Measurements from ENCODE around the gene C19orf53. TPM values are rescaled to one million over a fixed set of nuclear protein-coding genes. Genes with fewer than 3 reads are reported as not detected.

The C19orf53 gene
- total and polyA plus RNA-seq, 2 donors = 22.6 to 156 TPM

DNA sequence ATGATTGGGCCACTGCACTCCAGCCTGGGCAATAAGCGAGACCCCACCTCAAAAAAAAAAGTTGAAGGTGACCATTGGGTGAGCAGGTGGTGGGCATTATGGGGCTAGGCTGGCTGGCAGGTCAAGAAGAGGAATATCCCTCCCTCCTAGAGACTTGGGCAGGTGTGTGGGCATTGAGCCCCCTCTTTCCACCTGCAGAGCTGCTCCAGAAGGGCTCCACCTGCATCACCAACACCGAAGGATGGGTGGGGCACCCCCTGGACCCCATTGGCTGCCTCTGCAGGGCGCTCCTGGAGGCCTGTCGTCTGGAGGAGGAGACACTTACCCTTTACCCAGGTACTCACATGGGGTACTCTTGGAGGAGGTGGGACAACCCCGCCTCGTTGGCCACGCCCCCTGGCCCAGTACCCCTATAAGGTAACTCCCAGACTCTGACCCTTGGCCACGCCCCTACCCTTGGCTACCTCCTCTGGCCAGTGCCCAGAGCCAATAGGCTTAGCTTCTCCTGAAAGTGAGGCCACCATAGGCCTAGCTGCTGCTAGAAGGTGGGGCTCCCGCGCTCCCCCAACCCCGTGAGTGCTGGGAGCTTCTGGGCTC, 42.9 kb downstream of the C19orf53 start:
- WGBS = 67% methylated on average over 11 of the region's 11 CpGs
- no peak for DNase-seq (ENCODE audit: extremely low spot score)
- no peaks in the 10 kb centered on the region for H3K36me3 ChIP-seq (ENCODE audit: insufficient read depth)

DNA sequence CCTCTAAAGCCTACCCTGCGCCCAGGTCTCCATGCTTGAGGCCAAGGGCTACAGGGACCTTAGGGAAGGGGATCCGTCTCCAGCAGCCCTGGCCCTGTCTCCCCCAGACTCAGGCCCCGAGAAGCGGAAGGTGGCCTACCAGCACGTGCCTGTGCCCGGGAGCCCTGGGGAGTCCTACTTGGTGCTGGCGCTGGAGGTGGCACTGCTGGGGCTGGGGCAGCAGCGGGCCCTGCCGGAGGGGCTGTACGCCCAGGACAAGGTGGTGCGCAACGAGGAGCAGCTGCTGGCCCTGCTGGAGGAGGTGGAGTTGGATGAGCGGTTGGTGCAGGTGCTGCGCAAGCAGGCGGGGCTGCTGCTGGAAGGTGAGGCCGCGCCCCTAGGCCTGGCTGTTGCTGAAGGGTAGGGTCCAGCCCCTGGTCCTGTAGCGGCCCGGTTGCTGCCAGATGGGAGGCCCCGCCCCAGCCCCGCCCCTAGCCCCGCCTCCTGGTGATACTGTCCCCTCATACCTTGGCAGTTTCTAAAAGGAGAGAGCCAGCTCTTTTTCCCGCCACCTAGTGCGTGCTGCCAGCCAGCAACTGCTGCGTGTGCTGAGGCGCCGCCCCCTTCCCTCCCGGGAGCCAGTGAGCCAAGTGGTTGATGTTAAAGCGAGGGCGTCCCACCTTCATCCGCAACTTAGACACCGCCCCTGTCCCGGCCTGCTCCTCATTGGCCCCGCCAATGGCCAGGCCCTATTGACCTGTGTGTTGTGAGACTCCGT, 43.5 kb downstream of the C19orf53 start:
- Histone ChIP-seq H3K4me3 (ENCODE audit: low read depth, low read length) (no peak overlapping the region), H3K4me1 (ENCODE audit: insufficient read depth) (no peaks in the 10 kb centered on the region), H3K36me3 (ENCODE audit: insufficient read depth) (no peaks in the 10 kb centered on the region), H3K27ac (ENCODE audit: low read depth) (no peak overlapping the region)
- WGBS = 52% methylated on average over 35 of the region's 35 CpGs
- DNase-seq (ENCODE audit: extremely low spot score) = no peak

More for the DNA sequence above, 42.9 kb downstream of the C19orf53 start:
- no peak overlapping the region for H3K4me3 ChIP-seq (ENCODE audit: low read depth, low read length)
- no peaks in the 10 kb centered on the region for H3K4me1 ChIP-seq (ENCODE audit: insufficient read depth)
- H3K27ac ChIP-seq (ENCODE audit: low read depth) = no peak overlapping the region

DNA sequence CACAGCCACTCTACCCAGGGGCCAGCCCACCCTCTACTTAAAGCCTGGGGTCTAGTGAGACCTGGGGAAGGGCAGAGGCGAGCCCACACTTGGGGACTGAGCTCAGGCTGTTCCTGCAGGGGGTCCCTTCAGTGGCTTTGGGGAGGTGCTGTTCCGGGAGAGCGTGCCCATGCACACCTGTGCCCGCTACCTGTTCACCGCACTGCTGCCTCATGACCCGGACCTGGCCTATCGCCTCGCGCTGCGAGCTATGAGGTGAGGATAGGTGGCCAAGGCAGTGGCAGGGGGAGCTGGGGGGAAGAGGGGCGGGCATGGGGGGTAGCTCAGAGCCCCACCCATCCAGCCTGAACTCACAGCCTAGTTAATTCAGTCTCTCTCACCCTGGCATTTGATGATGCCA, 45.0 kb downstream of the C19orf53 start:
- Histone ChIP-seq H3K4me1 (ENCODE audit: insufficient read depth) (no peaks in the 10 kb centered on the region), H3K27ac (ENCODE audit: low read depth) (no peak overlapping the region), H3K36me3 (ENCODE audit: insufficient read depth) (no peaks in the 10 kb centered on the region), H3K4me3 (ENCODE audit: low read depth, low read length) (no peak overlapping the region)
- no peak for DNase-seq (ENCODE audit: extremely low spot score)
- WGBS = 98% methylated on average over 11 of the region's 11 CpGs

GRCh38 chr19:13821292-13821691, 47.0 kb downstream of the C19orf53 start:
- no peaks in the 10 kb centered on the region for H3K36me3 ChIP-seq (ENCODE audit: insufficient read depth)
- H3K27ac ChIP-seq (ENCODE audit: low read depth) = no peak overlapping the region
- DNase-seq (ENCODE audit: extremely low spot score) = no peak
- 99% methylated on average over 2 of the region's 2 CpGs for WGBS
- H3K4me1 ChIP-seq (ENCODE audit: insufficient read depth) = no peaks in the 10 kb centered on the region
- no peak overlapping the region for H3K4me3 ChIP-seq (ENCODE audit: low read depth, low read length)

DNA sequence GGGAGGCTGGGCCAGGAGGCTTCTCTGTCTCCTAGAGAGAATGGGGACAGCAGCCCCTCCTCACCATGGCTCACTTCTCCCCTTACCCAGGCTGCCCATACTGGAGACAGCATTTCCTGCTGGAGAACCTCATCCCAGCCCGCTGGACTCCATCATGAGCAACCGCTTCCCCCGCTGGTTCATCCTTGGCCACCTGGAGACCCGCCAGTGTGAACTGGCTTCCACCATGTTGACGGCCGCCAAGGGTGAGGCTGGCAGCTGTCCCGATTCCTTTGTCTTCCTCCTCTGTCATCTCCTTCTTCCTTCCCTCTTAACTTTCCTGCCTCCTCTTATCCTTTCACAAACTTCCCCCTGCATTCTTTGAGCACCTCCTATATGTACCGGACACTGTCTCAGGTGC, 49.0 kb downstream of the C19orf53 start:
- Histone ChIP-seq H3K27ac (ENCODE audit: low read depth) (no peak overlapping the region), H3K4me1 (ENCODE audit: insufficient read depth) (no peaks in the 10 kb centered on the region), H3K36me3 (ENCODE audit: insufficient read depth) (no peaks in the 10 kb centered on the region), H3K4me3 (ENCODE audit: low read depth, low read length) (no peak overlapping the region)
- WGBS = 87% methylated on average over 8 of the region's 8 CpGs
- DNase-seq (ENCODE audit: extremely low spot score) = no peak

DNA sequence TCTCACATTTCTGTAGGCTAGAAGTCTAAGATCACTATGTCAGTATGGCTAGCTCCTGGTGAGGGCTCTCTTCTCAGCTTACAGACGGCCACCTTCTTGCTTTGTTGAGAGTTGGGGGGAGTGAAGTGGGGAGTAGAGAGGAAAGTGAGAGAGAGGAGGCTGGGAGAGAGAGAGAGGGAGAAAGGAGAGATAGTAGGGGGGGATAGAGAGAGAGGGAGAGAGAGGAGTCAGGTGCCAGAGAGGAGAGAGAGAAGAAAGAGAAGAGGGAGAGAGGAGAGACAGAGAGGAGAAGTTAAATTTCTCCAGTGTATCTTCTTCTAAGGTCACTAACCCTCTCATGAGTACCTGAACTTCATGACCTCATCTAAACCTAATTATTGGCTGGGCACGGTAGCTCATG, 49.6 kb downstream of the C19orf53 start:
- no peak overlapping the region for H3K27ac ChIP-seq (ENCODE audit: low read depth)
- no peaks in the 10 kb centered on the region for H3K36me3 ChIP-seq (ENCODE audit: insufficient read depth)
- H3K4me1 ChIP-seq (ENCODE audit: insufficient read depth) = no peaks in the 10 kb centered on the region
- no peak overlapping the region for H3K4me3 ChIP-seq (ENCODE audit: low read depth, low read length)
- whole genome bisulfite sequencing = 91% methylated on average over 2 of the region's 2 CpGs
- DNase-seq (ENCODE audit: extremely low spot score) = no peak

- Histone ChIP-seq H3K27ac (ENCODE audit: low read depth) (no peak overlapping the region), H3K4me3 (ENCODE audit: low read depth, low read length) (no peak overlapping the region), H3K36me3 (ENCODE audit: insufficient read depth) (no peaks in the 10 kb centered on the region), H3K4me1 (ENCODE audit: insufficient read depth) (no peaks in the 10 kb centered on the region)
- DNase-seq (ENCODE audit: extremely low spot score) = no peak
Observed at GRCh38 chr19:13824703-13825102, 50.4 kb downstream of the C19orf53 start.

DNA sequence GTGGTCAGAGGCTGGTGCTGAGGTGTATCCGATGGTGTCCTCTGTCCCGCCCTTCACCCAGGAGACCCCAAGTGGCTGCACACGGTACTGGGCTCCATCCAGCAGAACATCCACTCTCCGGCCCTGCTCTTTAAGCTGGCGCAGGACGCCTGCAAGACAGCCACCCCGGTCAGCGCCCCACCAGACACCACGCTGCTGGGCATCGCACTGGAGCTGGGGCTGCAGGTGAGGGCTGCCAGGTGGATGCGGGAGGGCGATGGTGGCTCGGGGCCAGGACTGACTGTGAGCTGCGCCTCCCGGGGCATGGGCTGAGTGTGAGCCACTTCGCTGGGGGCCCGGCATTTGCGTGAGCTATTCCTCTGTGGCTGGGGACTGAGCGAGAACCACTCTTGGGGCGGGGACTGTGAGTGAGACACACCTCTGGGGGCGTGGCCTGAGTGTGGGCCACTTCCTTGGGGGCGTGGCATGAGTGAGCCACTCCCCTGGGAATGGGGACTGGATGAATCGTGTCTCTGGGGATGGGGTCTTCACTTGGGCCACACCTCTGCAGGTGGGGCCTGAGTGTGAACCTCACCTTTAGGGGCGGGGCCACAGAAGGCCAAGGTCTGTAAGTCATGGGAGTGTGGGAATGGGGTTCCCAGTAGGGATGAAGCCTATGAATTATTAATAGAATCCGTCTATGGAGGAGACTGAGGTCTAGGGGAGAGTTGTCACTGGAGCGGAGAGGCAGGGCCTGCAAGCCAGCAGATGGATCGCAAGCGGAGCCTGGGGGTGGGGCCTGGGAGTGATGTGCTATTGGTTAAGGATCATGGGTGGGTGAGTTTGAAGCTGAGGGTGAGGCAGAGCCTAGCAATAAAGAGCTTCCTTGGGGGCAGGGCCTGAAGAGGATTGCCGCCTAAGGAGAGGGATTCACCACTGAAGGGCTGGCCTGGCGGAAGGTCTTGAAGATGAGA, 51.5 kb downstream of the C19orf53 start:
- DNase-seq (ENCODE audit: extremely low spot score) = no peak
- no peak overlapping the region for H3K4me3 ChIP-seq (ENCODE audit: low read depth, low read length)
- no peaks in the 10 kb centered on the region for H3K4me1 ChIP-seq (ENCODE audit: insufficient read depth)
- no peak overlapping the region for H3K27ac ChIP-seq (ENCODE audit: low read depth)
- WGBS = 88% methylated on average over 30 of the region's 30 CpGs
- H3K36me3 ChIP-seq (ENCODE audit: insufficient read depth) = no peaks in the 10 kb centered on the region

GRCh38 chr19:13826652-13827235, 52.5 kb downstream of the C19orf53 start:
- 94% methylated on average over 9 of the region's 9 CpGs for WGBS
- H3K4me3 ChIP-seq (ENCODE audit: low read depth, low read length) = no peak overlapping the region
- no peak for DNase-seq (ENCODE audit: extremely low spot score)

GRCh38 chr19:13827656-13828055, 53.4 kb downstream of the C19orf53 start:
- no peaks in the 10 kb centered on the region for H3K4me1 ChIP-seq (ENCODE audit: insufficient read depth)
- no peaks in the 10 kb centered on the region for H3K36me3 ChIP-seq (ENCODE audit: insufficient read depth)
- 77% methylated on average over 4 of the region's 4 CpGs for WGBS
- H3K4me3 ChIP-seq (ENCODE audit: low read depth, low read length) = no peak overlapping the region
- DNase-seq (ENCODE audit: extremely low spot score) = no peak
- H3K27ac ChIP-seq (ENCODE audit: low read depth) = no peak overlapping the region

More at GRCh38 chr19:13826652-13827235, 52.5 kb downstream of the C19orf53 start:
- Histone ChIP-seq H3K4me1 (ENCODE audit: insufficient read depth) (no peaks in the 10 kb centered on the region), H3K27ac (ENCODE audit: low read depth) (no peak overlapping the region), H3K36me3 (ENCODE audit: insufficient read depth) (no peaks in the 10 kb centered on the region)

Small RNA genes within 50 kb of the gene (small RNA-seq; reads per million reads assigned to genes)
- gene RN7SL619P = not detected

Other genes starting within 250 kb of the C19orf53 start
- 23.3 TPM for gene MRI1, start 9.9 kb upstream of the C19orf53 start, total RNA-seq
- gene MRI1, start 9.9 kb upstream of the C19orf53 start, polyA plus RNA-seq = 38.1 TPM
- gene ZSWIM4, start 21.0 kb downstream of the C19orf53 start, total RNA-seq = 2.5 TPM
- gene ZSWIM4, start 21.0 kb downstream of the C19orf53 start, polyA plus RNA-seq = 2.2 TPM
- not detected for gene NANOS3, start 102.7 kb downstream of the C19orf53 start, total RNA-seq
- 0.57 TPM for gene NANOS3, start 102.7 kb downstream of the C19orf53 start, polyA plus RNA-seq
- 2.0 TPM for gene BRME1, start 131.7 kb downstream of the C19orf53 start, total RNA-seq
- gene BRME1, start 131.7 kb downstream of the C19orf53 start, polyA plus RNA-seq = 2.2 TPM
- 7.3 TPM for gene CC2D1A, start 131.7 kb downstream of the C19orf53 start, total RNA-seq
- gene CC2D1A, start 131.7 kb downstream of the C19orf53 start, polyA plus RNA-seq = 25.8 TPM
- 0.21 TPM for gene PODNL1, start 164.0 kb downstream of the C19orf53 start, total RNA-seq
- 2.4 TPM for gene PODNL1, start 164.0 kb downstream of the C19orf53 start, polyA plus RNA-seq
- 6.6 TPM for gene DCAF15, start 178.1 kb downstream of the C19orf53 start, total RNA-seq
- 26.0 TPM for gene DCAF15, start 178.1 kb downstream of the C19orf53 start, polyA plus RNA-seq
- gene RFX1, start 231.9 kb downstream of the C19orf53 start, total RNA-seq = 2.9 TPM
- gene RFX1, start 231.9 kb downstream of the C19orf53 start, polyA plus RNA-seq = 8.1 TPM